ENCODE results near the gene TXNRD2.

The TXNRD2 gene

GRCh38 chr22:19979712-19980493, 38.3 kb upstream of the TXNRD2 start:
- no peak for DNase-seq

GRCh38 chr22:19978748-19979147, 37.1 kb upstream of the TXNRD2 start:
- DNase-seq, result no peak

GRCh38 chr22:19977296-19978243, 36.0 kb upstream of the TXNRD2 start:
- no peak for DNase-seq

DNA sequence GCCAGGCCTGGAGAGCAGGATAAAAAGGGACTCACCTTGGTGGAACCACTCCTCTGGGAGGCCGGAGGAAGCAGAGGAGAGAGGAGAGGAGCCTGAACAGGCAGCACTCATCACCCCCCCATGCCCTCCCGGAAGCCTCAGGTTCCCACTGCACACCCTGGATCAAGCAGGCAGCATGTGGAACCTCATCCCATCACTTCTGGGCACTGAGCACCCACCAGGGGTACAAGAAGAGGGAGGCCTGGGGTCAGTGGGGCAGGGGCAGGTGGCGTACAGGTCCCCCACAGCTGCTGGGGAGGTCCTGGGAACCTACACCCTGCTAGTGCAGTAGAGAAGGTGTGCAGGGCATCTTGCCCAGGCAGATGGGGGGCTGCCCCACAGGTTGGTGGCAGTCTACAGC, 35.1 kb upstream of the TXNRD2 start:
- no peak for DNase-seq

DNA sequence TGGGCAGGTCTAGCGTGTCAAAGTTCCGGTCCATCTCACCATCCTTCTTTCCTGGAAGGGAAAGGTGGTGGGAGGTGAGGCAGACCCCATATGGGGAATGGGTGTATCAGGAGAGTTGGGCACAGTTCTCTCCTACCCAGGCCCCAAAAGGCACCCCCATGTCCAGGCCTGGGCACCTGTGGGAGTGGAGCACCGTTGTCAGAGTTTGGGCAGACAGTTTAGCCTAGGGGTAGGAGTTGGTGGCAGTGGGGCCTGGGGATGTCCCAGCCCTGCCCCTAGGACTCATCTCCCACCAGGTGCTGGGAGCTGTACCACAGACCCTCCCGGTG, 34.1 kb upstream of the TXNRD2 start:
- no peak for DNase-seq

GRCh38 chr22:19974935-19975706, 33.5 kb upstream of the TXNRD2 start:
- no peak for DNase-seq

DNA sequence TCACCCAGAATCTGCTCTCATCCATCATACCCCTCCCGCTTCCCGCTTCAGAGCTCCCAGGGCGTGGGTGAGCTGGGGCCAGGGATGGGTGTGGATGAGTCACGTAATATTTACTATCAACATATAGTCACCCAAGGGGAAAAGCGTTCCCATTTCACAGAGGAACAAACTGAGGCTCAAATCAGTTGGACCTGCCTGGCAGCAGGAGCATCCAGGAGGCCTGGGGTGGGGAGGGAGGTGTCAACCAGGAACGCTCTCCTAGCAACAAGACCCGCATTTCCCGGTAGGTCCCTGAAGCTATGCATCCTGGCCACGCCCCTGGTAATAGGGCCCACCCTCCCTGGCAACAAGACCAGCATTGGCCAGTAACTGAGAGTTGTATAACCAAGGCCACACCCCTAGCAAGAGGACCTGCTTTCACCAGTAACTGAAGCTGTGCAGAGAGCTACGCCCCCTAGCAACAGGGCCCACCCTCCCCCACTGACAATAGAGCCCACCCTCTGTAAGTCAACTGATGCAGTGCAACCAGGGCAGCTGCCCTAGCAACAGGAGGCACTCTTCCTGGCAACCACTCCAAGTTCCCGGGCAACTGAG, 32.7 kb upstream of the TXNRD2 start:
- no peak for DNase-seq

- DNase-seq, result no peak
Observed at GRCh38 chr22:19973551-19974267, 32.1 kb upstream of the TXNRD2 start.

DNA sequence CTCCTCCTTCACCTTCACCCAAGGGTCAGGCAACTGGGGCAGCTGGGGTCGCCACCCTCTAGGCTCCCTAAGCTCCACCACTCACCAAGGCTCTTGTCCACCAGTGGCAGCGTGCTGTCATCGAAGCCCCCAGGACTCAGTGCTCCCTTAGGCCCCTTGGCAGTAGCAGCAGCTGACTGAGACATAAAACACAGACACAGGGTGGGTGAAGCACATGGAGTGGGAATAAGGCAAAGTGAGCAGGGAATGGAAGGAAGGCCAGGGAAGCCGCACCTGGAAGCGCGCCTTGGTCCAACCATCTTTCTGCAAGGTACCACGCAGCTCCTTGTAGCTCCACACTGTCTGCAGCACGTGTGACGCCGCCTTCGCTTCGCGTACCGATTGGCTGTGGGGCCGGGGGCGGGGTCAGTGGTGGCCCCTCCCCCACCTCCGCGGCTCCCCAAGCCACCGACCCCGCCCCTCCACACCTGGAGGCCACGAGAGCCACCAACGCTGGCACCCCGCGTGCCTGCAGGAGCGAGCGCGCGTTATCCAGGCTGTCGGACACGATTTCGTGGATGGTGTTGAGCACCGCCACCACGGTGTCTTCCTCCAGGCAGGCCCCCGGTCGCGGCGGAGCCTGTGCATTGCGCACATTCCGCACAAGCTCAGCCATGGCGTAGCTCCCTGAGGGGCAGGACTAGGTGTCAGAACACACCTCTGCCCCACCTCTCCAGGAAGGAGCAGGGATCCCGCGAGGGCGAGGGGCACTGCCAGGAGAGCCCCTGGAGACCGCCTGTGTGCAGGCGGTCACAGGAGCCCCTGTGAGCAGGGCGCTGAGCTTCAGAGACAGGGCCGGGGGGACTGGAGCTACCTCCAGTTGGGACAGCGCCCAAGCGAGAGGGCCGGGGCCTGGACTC, 31.3 kb upstream of the TXNRD2 start:
- no peak for DNase-seq

- DNase-seq, result no peak
Observed at GRCh38 chr22:19972251-19972650, 30.6 kb upstream of the TXNRD2 start.

GRCh38 chr22:19971276-19972124, 29.9 kb upstream of the TXNRD2 start:
- DNase-seq, result no peak

- peak; percentile 80 for DNase-seq
Observed at GRCh38 chr22:19970479-19971275, 29.1 kb upstream of the TXNRD2 start.

- DNase-seq, result no peak
Observed at GRCh38 chr22:19970031-19970478, 28.4 kb upstream of the TXNRD2 start.

DNA sequence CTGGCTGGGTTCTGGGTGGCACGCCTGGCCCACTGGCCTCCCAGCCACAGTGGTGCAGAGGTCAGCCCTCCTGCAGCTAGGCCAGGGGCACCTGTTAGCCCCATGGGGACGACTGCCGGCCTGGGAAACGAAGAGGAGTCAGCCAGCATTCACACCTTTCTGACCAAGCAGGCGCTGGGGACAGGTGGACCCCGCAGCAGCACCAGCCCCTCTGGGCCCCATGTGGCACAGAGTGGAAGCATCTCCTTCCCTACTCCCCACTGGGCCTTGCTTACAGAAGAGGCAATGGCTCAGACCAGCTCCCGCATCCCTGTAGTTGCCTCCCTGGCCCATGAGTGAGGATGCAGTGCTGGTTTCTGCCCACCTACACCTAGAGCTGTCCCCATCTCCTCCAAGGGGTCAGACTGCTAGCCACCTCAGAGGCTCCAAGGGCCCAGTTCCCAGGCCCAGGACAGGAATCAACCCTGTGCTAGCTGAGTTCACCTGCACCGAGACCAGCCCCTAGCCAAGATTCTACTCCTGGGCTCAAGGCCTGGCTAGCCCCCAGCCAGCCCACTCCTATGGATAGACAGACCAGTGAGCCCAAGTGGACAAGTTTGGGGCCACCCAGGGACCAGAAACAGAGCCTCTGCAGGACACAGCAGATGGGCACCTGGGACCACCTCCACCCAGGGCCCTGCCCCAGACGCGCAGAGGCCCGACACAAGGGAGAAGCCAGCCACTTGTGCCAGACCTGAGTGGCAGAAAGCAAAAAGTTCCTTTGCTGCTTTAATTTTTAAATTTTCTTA, 27.7 kb upstream of the TXNRD2 start:
- no peak for DNase-seq

- no peak for DNase-seq
Observed at GRCh38 chr22:19968450-19968891, 26.9 kb upstream of the TXNRD2 start.

GRCh38 chr22:19967850-19968449, 26.3 kb upstream of the TXNRD2 start:
- DNase-seq, result no peak

DNA sequence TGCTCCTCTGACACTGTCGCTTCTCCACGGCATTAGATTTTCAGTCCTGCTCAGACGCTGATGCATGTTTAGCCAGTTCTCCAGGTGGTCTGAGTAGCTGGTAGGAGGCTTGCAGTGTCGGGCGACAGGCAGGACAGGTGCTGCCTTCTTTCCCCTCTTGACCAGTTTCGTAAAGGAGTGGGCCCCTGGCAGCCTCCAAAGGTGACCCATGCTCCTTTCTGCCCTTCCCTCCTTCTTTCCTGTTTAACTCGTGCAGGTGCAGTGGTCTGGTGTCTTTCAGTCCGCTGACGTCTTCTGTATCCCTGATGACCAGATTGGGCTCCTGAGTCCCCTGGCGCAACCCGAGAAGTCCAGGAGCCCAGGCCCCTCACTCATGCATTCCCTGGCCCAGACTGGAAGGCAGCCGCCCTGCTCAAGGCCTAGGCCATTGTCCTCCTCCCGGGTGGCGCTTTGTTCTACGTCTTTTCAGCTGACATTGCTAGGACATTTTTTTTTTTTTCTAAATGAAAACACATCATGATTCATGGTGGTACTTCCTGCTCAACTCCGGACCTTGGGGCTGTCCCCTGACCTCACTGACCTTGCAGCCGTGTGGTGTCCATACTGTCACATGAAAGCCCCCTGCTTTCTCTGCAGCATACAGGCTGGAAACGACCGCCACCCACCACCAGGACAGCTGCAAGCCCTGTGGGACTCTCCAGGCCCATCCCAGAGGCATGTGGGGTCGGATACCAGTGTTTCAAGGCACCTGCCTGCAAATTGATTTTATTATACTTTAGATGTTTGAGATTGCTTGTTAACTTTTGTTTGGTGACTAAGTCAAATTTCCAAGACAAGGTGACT, 25.5 kb upstream of the TXNRD2 start:
- DNase-seq, result no peak
